HEK293 (cell line): ENCODE data around the gene PALB2.
"Not testable (repeated sequence)": the region's sequence is repeated elsewhere in the genome, so short reads cannot be mapped to it uniquely, and the experiment has no call there.

Experiments used
- CTCF ChIA-PET: fragments of 350-600 bp; formaldehyde crosslinking; extraction: SDS; loops from one replicate; lab custom pipeline; 2021; ENCODE audit warnings: antibody characterized with exemption; lab: Yijun Ruan, JAX
- POLR2A ChIA-PET: fragments of 300-600 bp; formaldehyde crosslinking; extraction: SDS; loops from one replicate; lab custom pipeline; 2020; ENCODE audit warnings: antibody characterized with exemption, inconsistent platforms; lab: Yijun Ruan, JAX
- H3K27ac ChIP-seq: fragments of 200-500 bp; sonication (Bioruptor generic); 2 replicates; pipeline ENCODE4 v1.5.1; 2014; ENCODE audit warnings: low read depth, low read length, control low read depth, inconsistent platforms; ENCODE audit errors: extremely low read depth
- H3K36me3 ChIP-seq, 2 experiments: fragments of 200-500 bp in 1 of 2; sonication (Bioruptor generic) in 1 of 2; 1 replicate in 1 of 2; 2 replicates in 1 of 2; pipeline ENCODE4 v1.5.1; 2014 to 2017; ENCODE audit warnings: inconsistent platforms in 2 of 2, low read length in 2 of 2; ENCODE audit not compliant: control insufficient read depth in 2 of 2, insufficient read depth in 1 of 2
- H3K4me1 ChIP-seq: fragments of 200-500 bp; sonication (Bioruptor generic); 2 replicates; pipeline ENCODE4 v1.5.1; 2014; ENCODE audit warnings: mild to moderate bottlenecking, low read length, inconsistent platforms; ENCODE audit not compliant: control insufficient read depth, insufficient read depth
- H3K4me3 ChIP-seq: 2 replicates; pipeline ENCODE4 v1.5.1; 2011; ENCODE audit warnings: low read depth, mild to moderate bottlenecking, control low read depth, low read length, moderate library complexity
- H3K9me3 ChIP-seq: fragments of 200-500 bp; sonication (Bioruptor generic); 2 replicates; pipeline ENCODE4 v1.5.1; 2014; ENCODE audit warnings: low read depth, low read length, inconsistent platforms; ENCODE audit not compliant: control insufficient read depth, insufficient read depth
- CTCF ChIP-seq: fragments of 450-650 bp; formaldehyde crosslinking; IDR thresholded peaks from 2 replicates; pipeline ENCODE4 v1.5.1; 2016; ENCODE audit warnings: missing biosample characterization, missing genetic modification characterization
- GLI4 ChIP-seq: fragments of 450-650 bp; formaldehyde crosslinking; IDR thresholded peaks from 2 replicates; pipeline ENCODE4 v1.5.1; 2016; ENCODE audit warnings: missing biosample characterization, missing genetic modification characterization
- HIC1 ChIP-seq: fragments of 450-650 bp; formaldehyde crosslinking; IDR thresholded peaks from 2 replicates; pipeline ENCODE4 v1.5.1; 2016; ENCODE audit warnings: missing biosample characterization, missing genetic modification characterization
- HOXA7 ChIP-seq: sonication (generic); formaldehyde crosslinking; IDR thresholded peaks from 2 replicates; pipeline ENCODE4 v1.8.1; 2022; ENCODE audit warnings: missing genetic modification reagents, borderline replicate concordance
- OVOL3 ChIP-seq: fragments of 450-650 bp; formaldehyde crosslinking; IDR thresholded peaks from 2 replicates; pipeline ENCODE4 v1.5.1; 2016; ENCODE audit warnings: missing biosample characterization, missing genetic modification characterization
- ZBTB17 ChIP-seq: fragments of 450-650 bp; formaldehyde crosslinking; IDR thresholded peaks from 2 replicates; pipeline ENCODE4 v1.5.1; 2016; ENCODE audit warnings: missing biosample characterization, missing genetic modification characterization
- ZNF148 ChIP-seq: fragments of 450-650 bp; formaldehyde crosslinking; IDR thresholded peaks from 2 replicates; pipeline ENCODE4 v1.5.0; 2017; ENCODE audit warnings: missing biosample characterization, missing genetic modification characterization, borderline replicate concordance
- ZNF174 ChIP-seq: fragments of 450-650 bp; formaldehyde crosslinking; IDR thresholded peaks from 2 replicates; pipeline ENCODE4 v1.5.0; 2017; ENCODE audit warnings: missing biosample characterization, mild to moderate bottlenecking, missing genetic modification characterization
- ZNF223 ChIP-seq: fragments of 450-650 bp; formaldehyde crosslinking; IDR thresholded peaks from 2 replicates; pipeline ENCODE4 v1.5.1; 2016; ENCODE audit warnings: missing biosample characterization, missing genetic modification characterization
- ZNF23 ChIP-seq: fragments of 450-650 bp; formaldehyde crosslinking; IDR thresholded peaks from 2 replicates; pipeline ENCODE4 v1.5.1; 2016; ENCODE audit warnings: missing biosample characterization, missing genetic modification characterization, borderline replicate concordance
- ZNF366 ChIP-seq: fragments of 450-650 bp; formaldehyde crosslinking; conservative IDR thresholded peaks from 2 replicates; pipeline ENCODE4 v1.5.1; 2016; ENCODE audit warnings: missing biosample characterization, missing genetic modification characterization
- ZNF391 ChIP-seq: fragments of 450-650 bp; formaldehyde crosslinking; IDR thresholded peaks from 2 replicates; pipeline ENCODE4 v1.5.1; 2016; ENCODE audit warnings: low read depth, missing biosample characterization, missing genetic modification characterization, borderline replicate concordance
- ZNF426 ChIP-seq: fragments of 450-650 bp; formaldehyde crosslinking; IDR thresholded peaks from 2 replicates; pipeline ENCODE4 v1.5.1; 2017; ENCODE audit warnings: missing biosample characterization, missing genetic modification characterization, mild to moderate bottlenecking, inconsistent platforms, moderate library complexity
- ZNF529 ChIP-seq: fragments of 450-650 bp; formaldehyde crosslinking; IDR thresholded peaks from 2 replicates; pipeline ENCODE4 v1.5.1; 2017; ENCODE audit warnings: missing genetic modification characterization, missing biosample characterization; ENCODE audit not compliant: insufficient replicate concordance
- ZNF530 ChIP-seq: fragments of 450-650 bp; formaldehyde crosslinking; IDR thresholded peaks from 2 replicates; pipeline ENCODE4 v1.5.1; 2016; ENCODE audit warnings: low read depth, missing biosample characterization, missing genetic modification characterization
- ZNF571 ChIP-seq: fragments of 450-650 bp; formaldehyde crosslinking; IDR thresholded peaks from 2 replicates; pipeline ENCODE4 v1.5.0; 2017; ENCODE audit warnings: missing biosample characterization, missing genetic modification characterization
- ZNF580 ChIP-seq: fragments of 450-650 bp; formaldehyde crosslinking; IDR thresholded peaks from 2 replicates; pipeline ENCODE4 v1.5.1; 2016; ENCODE audit warnings: missing biosample characterization, missing genetic modification characterization
- ZNF585B ChIP-seq: fragments of 450-650 bp; formaldehyde crosslinking; IDR thresholded peaks from 2 replicates; pipeline ENCODE4 v1.5.1; 2016; ENCODE audit warnings: missing biosample characterization, missing genetic modification characterization
- ZSCAN23 ChIP-seq: fragments of 450-650 bp; formaldehyde crosslinking; IDR thresholded peaks from 2 replicates; pipeline ENCODE4 v1.5.1; 2016; ENCODE audit warnings: missing biosample characterization, missing genetic modification characterization
- ZSCAN4 ChIP-seq: fragments of 450-650 bp; formaldehyde crosslinking; IDR thresholded peaks from 2 replicates; pipeline ENCODE4 v1.5.1; 2017; ENCODE audit warnings: missing biosample characterization, missing genetic modification characterization

PALB2 gene

GRCh38 chr16:23615805-23616204 lies 25.3 kb downstream of the PALB2 start (continued):
- no peak for TF ChIP-seq ZNF366 (tag by site-specific recombination)

GRCh38 chr16:23611936-23612335 lies 29.2 kb downstream of the PALB2 start:
- Histone ChIP-seq H3K4me3 (no peak overlapping the region), H3K9me3 (no peaks in the 10 kb centered on the region), H3K4me1 (no peaks in the 10 kb centered on the region), H3K27ac (no peak overlapping the region)
- CTCF ChIA-PET: interaction anchor here (1.6 kb wide), 1 partner anchor 15 kb away, joined by 5 read pairs; no protein-coding TSS in a partner anchor
- TF ChIP-seq ZSCAN4 (tag by site-specific recombination) (no peak), ZNF529 (tag by site-specific recombination) (no peak), ZNF530 (no peak), ZNF174 (tag by site-specific recombination) (no peak), ZBTB17 (tag by site-specific recombination) (no peak), ZNF585B (tag by site-specific recombination) (no peak), ZNF223 (tag by site-specific recombination) (no peak), OVOL3 (tag by site-specific recombination) (no peak), CTCF (tag by site-specific recombination) (no peak), ZNF426 (no peak), ZNF571 (tag by site-specific recombination) (no peak)
- TF ChIP-seq, all 188 proteins: peak for 0
- peaks cover 26 to 49% of the 10 kb centered on the region in 2 experiments; a peak in 2 of 3 replicates for H3K36me3 ChIP-seq
- POLR2A ChIA-PET: interaction anchor here (0.6 kb wide), 1 partner anchor 36 kb away, joined by 3 read pairs; no protein-coding TSS in a partner anchor

- H3K4me3 ChIP-seq, H3K4me1 ChIP-seq, H3K27ac ChIP-seq, POLR2A ChIA-PET, H3K9me3 ChIP-seq: not testable (repeated sequence)
- CTCF ChIA-PET: interaction anchor here (1.4 to 1.6 kb wide), 2 partner anchors 12 to 14 kb away, joined by 4 to 5 read pairs; no protein-coding TSS in a partner anchor
- H3K36me3 ChIP-seq: peaks cover 26 to 45% of the 10 kb centered on the region in 2 experiments; a peak in 2 of 3 replicates
Measured at GRCh38 chr16:23610905-23611304, 30.2 kb downstream of the PALB2 start.

- no peaks in the 10 kb centered on the region for H3K9me3 ChIP-seq
- H3K4me3 ChIP-seq: no peak overlapping the region
- H3K27ac ChIP-seq: no peak overlapping the region
- ChIA-PET CTCF (interaction anchor here (1.4 kb wide), 1 partner anchor 11 kb away, joined by 4 read pairs; no protein-coding TSS in a partner anchor), POLR2A (no interaction called here)
- peaks cover 19 to 48% of the 10 kb centered on the region in 2 experiments; a peak in 2 of 3 replicates for H3K36me3 ChIP-seq
- no peaks in the 10 kb centered on the region for H3K4me1 ChIP-seq
- TF ChIP-seq HIC1 (tag by site-specific recombination) (no peak), ZSCAN23 (tag by site-specific recombination) (no peak), ZNF580 (tag by site-specific recombination) (no peak), ZNF391 (no peak), ZNF148 (tag by site-specific recombination) (no peak), HOXA7 (CRISPR knock-in tag) (no peak), ZNF23 (tag by site-specific recombination) (no peak), GLI4 (tag by site-specific recombination) (no peak)
Measured at GRCh38 chr16:23609929-23610328, 31.2 kb downstream of the PALB2 start.
